Spinal cord (tissue), 10 donors: ENCODE data around the gene STYX. TPM values are rescaled to one million over a fixed set of nuclear protein-coding genes. Genes with fewer than 3 reads are reported as not detected.

Source experiments
- DNase-seq, 6 donors: peaks; one replicate each; pipeline versions ENCODE4 v3.0.0 to v3.0.0-alpha.2; 2013 to 2015; ENCODE audit warnings: low spot score in 6 of 6, low read depth in 4 of 6
- H3K27ac ChIP-seq: one replicate; pipeline ENCODE4 v1.5.1; 2013; ENCODE audit warnings: low read depth, low read length, control low read depth
- H3K27me3 ChIP-seq: one replicate; pipeline ENCODE4 v1.6.1; 2013; ENCODE audit warnings: low read length; ENCODE audit not compliant: control insufficient read depth, insufficient read depth
- H3K36me3 ChIP-seq: one replicate; pipeline ENCODE4 v1.6.1; 2013; ENCODE audit warnings: low read length; ENCODE audit not compliant: control insufficient read depth, insufficient read depth
- H3K4me1 ChIP-seq: one replicate; pipeline ENCODE4 v1.6.1; 2013; ENCODE audit warnings: low read length; ENCODE audit not compliant: control insufficient read depth, insufficient read depth
- H3K4me3 ChIP-seq: one replicate; pipeline ENCODE4 v1.5.1; 2013; ENCODE audit warnings: low read depth, low read length, control low read depth
- H3K9me3 ChIP-seq: one replicate; pipeline ENCODE4 v1.6.1; 2013; ENCODE audit warnings: low read length; ENCODE audit not compliant: control insufficient read depth, insufficient read depth
- WGBS: methylation state at CpG from one replicate; pipeline ENCODE4 v1.1.5; 2013; ENCODE audit warnings: missing lambda C conversion rate; ENCODE audit not compliant: insufficient coverage; 5-methylcytosine and 5-hydroxymethylcytosine counted together
- polyA plus RNA-seq, 2 donors: library from polyadenylated mRNA; unstranded; fragments of 120-200 nt; gene quantifications; one replicate each; pipeline ENCODE4 v1.2.1, GENCODE V29; 2013; ENCODE audit not compliant: insufficient read length in 2 of 2
- total RNA-seq, 2 donors: library from RNA; depleted of rRNA in 1 of 2; stranded (reverse); fragments of 120-200 nt in 1 of 2; fragments of >200 nt in 1 of 2; gene quantifications; one replicate each; pipeline versions ENCODE4 v1.2.3 to v1.2.4, GENCODE V29; 2013 to 2014
- donor health status: healthy.

Gene STYX
- total and polyA plus RNA-seq, 4 donors: 10.5 to 29.7 (median 17.9) TPM

DNA sequence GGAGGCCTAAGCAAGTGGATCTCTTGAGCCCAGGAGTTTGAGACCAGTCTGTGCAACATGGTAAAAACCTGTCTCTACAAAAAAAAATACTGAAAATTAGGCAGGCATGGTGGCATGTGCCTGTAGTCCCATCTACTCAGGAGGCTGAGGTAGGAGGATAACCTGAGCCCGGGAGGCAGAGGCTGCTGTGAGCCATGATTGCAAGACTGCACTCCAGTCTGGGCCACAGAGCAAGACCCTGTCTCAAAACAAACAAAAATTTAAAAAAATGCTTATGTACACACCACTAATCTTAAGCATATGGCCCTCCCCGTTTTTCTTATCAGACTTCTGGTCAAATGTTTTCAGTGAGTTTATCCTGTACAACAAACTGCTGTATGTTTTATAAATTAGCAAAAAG is 63.1 kb downstream of the STYX start:
- no peaks in the 10 kb centered on the region for H3K27me3 ChIP-seq
- H3K27ac ChIP-seq: no peak overlapping the region
- H3K4me1 ChIP-seq: peaks cover 15% of the 10 kb centered on the region
- DNase-seq: no peak
- WGBS: 83% methylated on average over 1 of the region's 2 CpGs
- H3K36me3 ChIP-seq: no peaks in the 10 kb centered on the region
- H3K4me3 ChIP-seq: no peak overlapping the region
- no peaks in the 10 kb centered on the region for H3K9me3 ChIP-seq

DNA sequence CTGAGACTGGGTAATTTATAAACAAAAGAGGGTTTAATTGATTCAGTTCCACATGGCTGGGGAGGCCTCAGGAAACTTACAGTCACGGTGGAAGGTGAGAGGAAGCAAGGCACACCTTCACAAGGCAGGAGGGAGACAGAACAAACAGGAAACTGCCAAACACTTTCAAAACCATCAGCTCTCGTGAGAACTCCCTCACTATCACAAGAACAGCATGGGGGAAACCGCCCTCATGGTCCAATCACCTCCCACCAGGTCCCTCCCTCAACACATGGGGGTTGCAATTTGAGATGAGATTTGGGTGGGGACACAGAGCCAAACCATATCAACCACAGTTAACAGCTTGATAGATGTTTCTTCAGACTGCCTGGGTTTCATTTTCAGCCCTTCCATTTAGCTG is 67.7 kb downstream of the STYX start:
- Histone ChIP-seq H3K9me3 (no peaks in the 10 kb centered on the region), H3K36me3 (no peaks in the 10 kb centered on the region), H3K27ac (no peak overlapping the region), H3K4me3 (no peak overlapping the region), H3K4me1 (no peaks in the 10 kb centered on the region), H3K27me3 (no peaks in the 10 kb centered on the region)
- DNase-seq: no peak
- WGBS: no CpG with 5 or more reads among the region's 3 CpGs

DNA sequence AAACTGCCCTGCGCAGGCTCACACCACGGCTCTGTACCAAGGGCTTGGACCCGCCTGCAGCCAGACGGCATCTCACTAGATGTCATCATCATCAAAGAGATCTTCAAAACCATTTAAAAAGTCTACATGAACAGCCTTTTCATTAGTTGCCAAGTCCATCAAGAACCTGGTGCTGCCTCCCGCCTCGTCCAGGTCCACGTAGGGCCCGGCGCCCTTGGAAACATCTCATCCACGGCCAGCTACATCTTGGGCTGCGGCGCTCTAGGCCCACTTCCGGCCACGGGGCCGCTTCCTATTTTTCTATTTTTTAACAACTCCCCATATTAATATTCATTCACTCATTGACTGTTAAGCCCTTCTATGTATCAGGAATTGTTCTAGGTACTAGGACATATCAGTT is 68.9 kb downstream of the STYX start:
- no peak overlapping the region for H3K4me3 ChIP-seq
- H3K27me3 ChIP-seq: no peaks in the 10 kb centered on the region
- H3K36me3 ChIP-seq: no peaks in the 10 kb centered on the region
- H3K27ac ChIP-seq: no peak overlapping the region
- H3K9me3 ChIP-seq: no peaks in the 10 kb centered on the region
- no peak for DNase-seq
- no peaks in the 10 kb centered on the region for H3K4me1 ChIP-seq
- 94% methylated on average over 9 of the region's 15 CpGs for WGBS

DNA sequence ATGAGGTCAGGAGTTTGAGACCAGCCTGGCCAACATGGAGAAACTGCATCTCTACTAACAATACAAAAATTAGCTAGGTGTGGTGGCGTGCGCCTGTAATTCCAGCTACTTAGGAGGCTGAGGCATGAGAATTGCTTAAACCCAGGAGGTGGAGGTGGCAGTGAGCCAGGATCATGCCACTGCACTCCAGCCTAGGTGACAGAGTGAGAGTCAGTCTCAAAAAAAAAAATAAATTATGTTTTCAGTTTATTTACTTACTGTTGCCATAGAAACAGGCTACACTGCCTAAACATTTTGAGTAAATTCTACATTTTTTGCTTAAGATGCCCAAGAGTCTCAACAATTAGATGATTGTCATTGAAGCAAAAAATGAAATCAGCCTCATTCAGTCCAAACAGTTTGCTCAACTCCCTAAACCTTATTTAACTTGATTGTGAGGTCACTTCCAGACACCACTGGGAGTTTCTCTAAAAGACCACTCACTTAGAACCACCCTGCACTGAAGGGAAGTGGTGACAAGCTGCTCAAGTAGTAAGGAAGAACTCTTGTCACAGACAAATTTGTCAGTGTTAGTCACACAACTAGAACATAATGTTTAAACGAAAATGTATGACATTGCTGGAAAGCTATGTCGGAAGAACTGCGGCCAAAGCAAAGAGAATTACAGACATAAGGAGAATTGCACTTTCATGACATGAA is 71.2 kb downstream of the STYX start:
- no peaks in the 10 kb centered on the region for H3K36me3 ChIP-seq
- WGBS: no CpG with 5 or more reads among the region's 5 CpGs
- H3K4me1 ChIP-seq: no peaks in the 10 kb centered on the region
- H3K27me3 ChIP-seq: no peaks in the 10 kb centered on the region
- H3K9me3 ChIP-seq: no peaks in the 10 kb centered on the region
- H3K4me3 ChIP-seq: no peak overlapping the region
- H3K27ac ChIP-seq: no peak overlapping the region
- peak in 2 of 6 donors; percentile 11 to 35 for DNase-seq

DNA sequence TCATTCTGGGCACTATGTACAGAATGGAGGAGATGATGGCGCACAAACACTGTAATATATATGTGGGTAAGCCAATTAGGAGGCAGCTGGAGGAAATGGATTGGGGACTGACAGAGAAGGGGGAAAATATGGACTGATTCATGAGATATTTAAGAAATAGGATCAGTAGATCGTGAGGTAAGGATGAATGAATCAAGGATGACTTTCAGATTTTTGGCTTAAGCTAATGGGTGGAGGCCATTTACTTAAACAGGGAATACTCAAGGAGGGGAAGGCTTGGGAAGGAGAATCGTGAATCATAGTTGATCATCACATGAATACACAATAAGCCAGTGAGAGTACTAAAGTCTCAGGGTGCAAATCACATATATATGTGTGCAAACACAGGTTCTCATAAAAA is 72.6 kb downstream of the STYX start:
- Histone ChIP-seq H3K36me3 (no peaks in the 10 kb centered on the region), H3K27me3 (no peaks in the 10 kb centered on the region), H3K4me1 (no peaks in the 10 kb centered on the region), H3K4me3 (no peak overlapping the region), H3K27ac (no peak overlapping the region), H3K9me3 (no peaks in the 10 kb centered on the region)
- no peak for DNase-seq
- WGBS: 93% methylated on average over 2 of the region's 3 CpGs

DNA sequence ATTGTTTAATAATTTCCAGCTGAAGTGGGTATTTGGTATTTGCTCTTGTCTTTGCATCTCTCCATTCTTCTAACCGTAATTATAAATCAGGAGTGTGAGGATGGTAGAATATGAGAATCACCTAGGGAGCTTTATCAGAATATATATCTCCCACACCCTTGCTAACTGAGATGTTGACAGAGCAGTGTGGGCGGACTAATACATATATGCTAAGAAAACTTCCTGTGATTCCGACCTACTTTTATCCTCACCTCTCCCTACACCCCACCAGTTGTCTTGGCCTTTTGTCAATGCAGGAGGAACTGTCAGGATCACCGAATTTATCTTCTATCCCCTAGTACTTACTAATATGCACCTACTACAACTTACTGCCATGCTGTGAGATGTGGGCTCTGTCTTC is 76.1 kb downstream of the STYX start:
- H3K27ac ChIP-seq: no peak overlapping the region
- H3K4me1 ChIP-seq: no peaks in the 10 kb centered on the region
- no peaks in the 10 kb centered on the region for H3K36me3 ChIP-seq
- no peak overlapping the region for H3K4me3 ChIP-seq
- DNase-seq: no peak
- H3K9me3 ChIP-seq: no peaks in the 10 kb centered on the region
- no peaks in the 10 kb centered on the region for H3K27me3 ChIP-seq
- WGBS: 94% methylated on average over 2 of the region's 4 CpGs

DNA sequence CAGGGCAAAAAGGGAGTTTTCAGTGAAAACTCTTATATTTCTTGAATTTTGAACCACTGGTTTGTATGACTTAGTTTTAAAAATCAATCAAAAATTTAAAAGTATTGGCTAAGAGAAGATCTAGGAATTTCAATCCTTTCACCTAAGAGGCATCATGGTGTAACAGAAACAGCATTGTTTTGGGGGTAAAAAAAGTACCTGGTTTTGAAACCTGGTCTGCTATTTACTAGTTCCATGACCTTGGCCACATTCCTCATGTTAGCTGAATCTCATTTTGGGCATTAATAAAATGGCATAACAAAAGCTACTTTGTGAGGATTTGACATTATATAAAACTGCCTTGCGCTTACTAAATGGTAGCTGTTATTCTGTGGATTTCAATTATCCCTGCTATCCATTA is 78.1 kb downstream of the STYX start:
- H3K4me1 ChIP-seq: no peaks in the 10 kb centered on the region
- no peak for DNase-seq
- no peak overlapping the region for H3K4me3 ChIP-seq
- no peaks in the 10 kb centered on the region for H3K36me3 ChIP-seq
- no peaks in the 10 kb centered on the region for H3K9me3 ChIP-seq
- no peak overlapping the region for H3K27ac ChIP-seq
- WGBS: no CpG with 5 or more reads among the region's 1 CpG
- H3K27me3 ChIP-seq: no peaks in the 10 kb centered on the region

DNA sequence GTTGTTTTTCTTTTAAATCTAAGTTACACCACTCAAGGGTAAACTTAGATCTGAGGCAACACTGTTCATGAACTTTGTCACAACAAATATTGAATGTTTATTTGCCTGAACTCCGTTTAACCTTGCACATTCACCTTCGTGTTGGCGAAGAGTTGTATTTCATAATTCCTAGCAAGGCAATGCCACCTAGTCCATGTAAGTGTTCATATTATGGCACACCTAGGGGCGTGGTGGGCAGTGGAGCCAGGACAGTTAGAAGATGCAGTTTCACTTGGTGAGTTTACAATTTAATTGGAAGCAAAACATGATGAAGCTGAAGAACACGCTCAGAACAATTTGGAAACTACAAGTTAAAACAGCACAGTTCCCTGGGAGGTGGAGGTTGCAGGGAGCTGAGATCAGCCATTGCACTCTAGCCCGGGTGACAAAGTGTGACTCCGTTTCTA is 91.9 kb downstream of the STYX start:
- Histone ChIP-seq H3K36me3 (no peaks in the 10 kb centered on the region), H3K4me1 (no peaks in the 10 kb centered on the region), H3K27me3 (no peaks in the 10 kb centered on the region), H3K4me3 (no peak overlapping the region), H3K9me3 (no peaks in the 10 kb centered on the region), H3K27ac (no peak overlapping the region)
- 92% methylated on average over 1 of the region's 7 CpGs for WGBS
- DNase-seq: no peak

DNA sequence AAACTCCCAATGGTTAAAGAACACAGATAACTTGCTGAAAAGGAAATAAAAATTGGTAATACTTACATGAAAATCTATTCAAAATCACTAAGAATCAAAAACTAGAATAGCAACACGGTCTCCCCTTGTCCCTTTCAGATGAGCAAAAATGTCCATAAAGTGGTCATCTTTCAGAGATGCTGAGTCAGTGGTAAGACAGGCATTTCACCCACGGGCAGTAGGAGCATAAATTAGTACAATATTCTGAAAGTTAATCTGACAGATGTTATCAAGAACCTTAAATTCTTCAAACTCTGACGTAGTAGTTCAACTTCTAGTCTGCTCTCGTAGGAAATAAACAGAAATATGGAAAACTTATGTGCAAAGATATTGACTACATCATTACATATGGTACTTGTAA is 94.5 kb downstream of the STYX start:
- DNase-seq: no peak
- Histone ChIP-seq H3K27ac (no peak overlapping the region), H3K4me1 (no peaks in the 10 kb centered on the region), H3K4me3 (no peak overlapping the region), H3K9me3 (no peaks in the 10 kb centered on the region), H3K36me3 (no peaks in the 10 kb centered on the region), H3K27me3 (no peaks in the 10 kb centered on the region)
- no CpG with 5 or more reads among the region's 4 CpGs for WGBS
